ENCODE results near the gene INF2.
A peak's percentile ranks its signal among the peaks of the same experiment; 100 is the strongest.

INF2 gene

DNA sequence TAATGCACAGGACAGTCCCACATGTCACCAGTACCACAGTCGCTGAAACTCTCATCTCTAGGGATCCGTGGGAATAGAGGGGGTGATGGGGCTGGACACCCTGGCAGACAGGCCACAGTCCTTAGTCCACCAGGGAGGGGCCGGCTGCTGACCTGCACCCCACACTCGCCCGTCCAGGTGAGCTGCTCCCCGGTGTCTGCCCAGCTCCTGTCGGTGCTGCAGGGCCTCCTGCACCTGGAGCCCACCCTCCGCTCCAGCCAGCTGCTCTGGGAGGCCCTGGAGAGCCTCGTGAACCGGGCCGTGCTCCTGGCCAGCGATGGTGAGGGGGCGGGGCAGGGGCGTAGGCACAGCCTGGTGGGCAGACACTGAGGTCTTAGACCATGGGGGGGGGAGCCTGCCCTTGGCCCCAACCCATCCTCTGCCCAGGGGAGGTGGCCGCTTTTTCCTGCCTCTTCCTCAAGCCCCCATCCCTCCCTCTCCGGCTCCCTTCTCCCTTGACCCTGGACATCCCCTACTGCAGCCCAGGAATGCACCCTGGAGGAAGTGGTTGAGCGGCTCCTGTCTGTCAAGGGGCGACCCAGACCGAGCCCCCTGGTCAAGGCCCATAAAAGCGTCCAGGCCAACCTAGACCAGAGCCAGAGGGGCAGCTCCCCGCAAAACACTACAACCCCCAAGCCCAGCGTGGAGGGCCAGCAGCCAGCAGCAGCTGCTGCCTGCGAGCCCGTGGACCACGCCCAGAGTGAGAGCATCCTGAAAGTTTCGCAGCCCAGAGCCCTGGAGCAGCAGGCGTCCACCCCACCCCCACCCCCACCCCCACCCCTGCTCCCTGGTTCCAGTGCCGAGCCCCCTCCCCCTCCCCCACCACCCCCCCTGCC lies 17.6 kb downstream of the INF2 start:
- no peak overlapping the region for H3K4me3 Mint-ChIP-seq
- no peaks in the 10 kb centered on the region for H3K4me1 Mint-ChIP-seq
- H3K9me3 Mint-ChIP-seq: no peaks in the 10 kb centered on the region
- peaks cover 8% of the 10 kb centered on the region for H3K36me3 Mint-ChIP-seq (ENCODE audit: low read depth)
- H3K27me3 Mint-ChIP-seq: no peaks in the 10 kb centered on the region
- H3K27ac Mint-ChIP-seq: no peak overlapping the region
- no peak for ATAC-seq
- DNase-seq: no peak

DNA sequence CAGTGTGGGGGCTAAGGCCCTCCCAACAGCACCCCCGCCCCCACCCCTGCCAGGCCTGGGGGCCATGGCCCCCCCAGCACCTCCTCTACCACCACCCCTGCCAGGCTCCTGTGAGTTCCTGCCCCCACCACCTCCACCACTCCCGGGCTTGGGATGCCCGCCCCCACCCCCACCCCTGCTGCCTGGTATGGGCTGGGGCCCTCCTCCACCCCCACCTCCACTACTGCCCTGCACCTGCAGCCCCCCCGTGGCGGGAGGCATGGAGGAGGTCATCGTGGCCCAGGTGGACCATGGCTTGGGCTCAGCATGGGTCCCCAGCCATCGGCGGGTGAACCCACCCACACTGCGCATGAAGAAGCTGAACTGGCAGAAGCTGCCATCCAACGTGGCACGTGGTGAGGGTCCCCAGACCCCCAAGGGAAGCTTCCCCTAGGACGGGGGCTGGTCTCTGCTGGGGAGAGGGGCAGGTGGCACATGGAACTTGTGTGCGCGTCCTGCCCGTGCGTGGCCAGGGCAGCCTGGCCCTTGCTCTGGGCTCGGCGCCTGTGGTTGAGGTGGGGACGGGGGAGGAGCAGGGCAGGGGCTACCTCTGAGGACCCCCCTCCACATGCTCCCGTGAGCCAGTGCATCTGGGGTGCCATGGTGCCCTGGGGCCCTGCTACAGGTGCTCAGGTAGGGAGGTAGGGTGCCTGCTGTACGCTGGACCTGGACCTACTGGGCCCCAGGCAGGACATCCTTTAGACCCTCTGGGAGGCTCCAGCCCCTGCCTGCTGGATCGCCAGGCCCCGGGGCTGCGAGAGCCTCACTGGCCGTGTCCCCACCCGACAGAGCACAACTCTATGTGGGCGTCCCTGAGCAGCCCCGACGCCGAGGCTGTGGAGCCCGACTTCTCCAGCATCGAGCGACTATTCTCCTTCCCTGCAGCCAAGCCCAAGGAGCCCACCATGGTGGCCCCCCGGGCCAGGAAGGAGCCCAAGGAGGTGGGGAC lies 18.5 kb downstream of the INF2 start:
- Mint-ChIP-seq H3K4me1 (no peaks in the 10 kb centered on the region), H3K9me3 (no peaks in the 10 kb centered on the region), H3K36me3 (ENCODE audit: low read depth) (peaks cover 8% of the 10 kb centered on the region), H3K4me3 (no peak overlapping the region), H3K27me3 (no peaks in the 10 kb centered on the region), H3K27ac (no peak overlapping the region)
- ATAC-seq (no peak), DNase-seq (no peak)

DNA sequence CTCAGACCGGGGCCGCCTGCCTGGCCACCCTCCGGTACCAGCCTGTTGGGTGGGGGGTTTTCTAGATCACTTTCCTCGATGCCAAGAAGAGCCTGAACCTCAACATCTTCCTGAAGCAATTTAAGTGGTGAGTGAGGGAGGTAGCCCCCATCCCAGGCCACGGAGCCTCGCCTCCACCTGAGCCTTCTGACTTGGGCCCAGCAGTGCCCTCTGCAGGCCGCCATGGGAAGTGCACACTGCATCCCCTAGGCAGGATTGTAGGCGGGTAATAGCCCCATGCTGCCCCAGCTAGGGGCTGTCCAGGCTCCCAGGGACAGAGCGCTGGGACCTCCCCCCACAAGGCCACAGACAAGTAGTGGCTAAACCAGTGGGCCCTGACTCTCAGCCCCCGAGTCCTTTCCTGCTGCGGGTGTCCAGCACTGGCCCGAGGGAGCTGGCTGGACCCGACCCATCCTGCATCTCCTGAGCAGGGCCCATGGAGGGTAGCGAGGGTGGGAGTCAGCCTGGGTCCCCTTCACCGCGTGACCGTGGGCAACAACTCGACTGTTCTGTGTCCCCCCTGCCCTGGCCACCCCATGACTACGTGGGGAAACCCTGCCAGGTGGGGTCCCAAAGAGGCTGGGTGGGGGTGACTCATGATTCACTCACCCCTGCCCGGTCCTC lies 19.3 kb downstream of the INF2 start:
- Mint-ChIP-seq H3K9me3 (no peaks in the 10 kb centered on the region), H3K27me3 (no peaks in the 10 kb centered on the region), H3K4me3 (no peak overlapping the region), H3K4me1 (no peaks in the 10 kb centered on the region), H3K27ac (no peak overlapping the region), H3K36me3 (ENCODE audit: low read depth) (peaks cover 6% of the 10 kb centered on the region)
- ATAC-seq: peak; percentile 64
- peak; percentile 78 for DNase-seq

DNA sequence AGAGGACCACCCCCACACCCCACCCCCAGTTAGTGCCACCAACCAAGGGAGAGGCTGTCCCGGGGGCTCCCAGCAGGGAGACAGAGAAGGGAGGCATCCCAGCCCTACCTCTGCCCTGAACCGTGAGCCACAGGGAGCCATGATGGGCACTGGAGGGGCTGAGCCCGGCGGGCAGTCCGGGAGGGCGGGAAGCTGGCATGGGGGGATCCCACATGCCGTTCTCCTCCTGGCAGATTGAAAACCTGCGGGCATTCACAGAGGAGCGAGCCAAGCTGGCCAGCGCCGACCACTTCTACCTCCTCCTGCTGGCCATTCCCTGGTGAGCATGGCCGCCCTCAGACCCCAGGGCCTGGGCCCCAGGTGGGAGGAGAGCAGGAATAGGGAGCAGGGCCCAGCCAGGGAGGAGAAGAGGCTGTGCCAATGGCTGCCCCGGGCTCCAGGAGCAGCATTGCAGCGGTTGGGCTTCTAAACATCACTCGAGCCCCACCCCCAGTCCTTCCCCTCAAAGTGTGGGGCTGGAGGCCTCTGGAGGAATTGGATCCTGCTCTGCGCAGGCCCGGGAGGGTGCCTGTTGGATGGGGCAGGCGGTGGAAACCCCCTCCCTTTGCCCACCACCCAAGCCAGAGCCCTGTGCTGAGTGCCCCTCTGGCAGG lies 20.1 kb downstream of the INF2 start:
- H3K4me1 Mint-ChIP-seq: no peaks in the 10 kb centered on the region
- H3K36me3 Mint-ChIP-seq (ENCODE audit: low read depth): peaks cover 4% of the 10 kb centered on the region
- no peaks in the 10 kb centered on the region for H3K27me3 Mint-ChIP-seq
- H3K9me3 Mint-ChIP-seq: no peaks in the 10 kb centered on the region
- ATAC-seq: no peak
- H3K27ac Mint-ChIP-seq: no peak overlapping the region
- DNase-seq: no peak
- no peak overlapping the region for H3K4me3 Mint-ChIP-seq

DNA sequence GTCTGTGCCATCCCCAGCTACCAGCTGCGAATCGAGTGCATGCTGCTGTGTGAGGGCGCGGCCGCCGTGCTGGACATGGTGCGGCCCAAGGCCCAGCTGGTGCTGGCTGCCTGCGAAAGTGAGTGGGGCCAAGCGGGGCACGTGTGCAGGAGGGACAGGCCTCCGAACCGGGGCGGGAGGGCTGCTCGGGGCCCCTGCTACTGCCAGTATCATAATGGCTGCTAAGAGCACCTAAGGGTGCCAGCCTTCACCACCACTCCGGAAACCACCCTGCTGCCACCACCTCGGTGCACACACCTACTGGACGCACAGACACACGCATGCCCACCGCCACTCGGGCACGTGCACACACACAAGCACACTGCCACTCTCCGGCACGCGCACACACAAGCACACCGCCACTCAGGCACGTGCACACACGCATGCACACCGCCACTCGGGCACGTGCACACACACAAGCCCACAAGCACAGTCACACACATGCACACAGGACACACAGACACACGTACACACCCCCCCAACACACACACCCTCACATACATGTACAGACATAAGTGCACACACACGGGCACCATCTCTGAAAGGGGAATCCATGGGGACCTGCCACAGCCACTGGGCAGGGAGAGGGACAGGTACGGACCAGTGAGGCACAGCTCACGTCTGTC lies 20.8 kb downstream of the INF2 start:
- DNase-seq (no peak), ATAC-seq (no peak)
- H3K27me3 Mint-ChIP-seq: no peaks in the 10 kb centered on the region
- no peak overlapping the region for H3K4me3 Mint-ChIP-seq
- H3K36me3 Mint-ChIP-seq (ENCODE audit: low read depth): peaks cover 4% of the 10 kb centered on the region
- no peak overlapping the region for H3K27ac Mint-ChIP-seq
- H3K9me3 Mint-ChIP-seq: no peaks in the 10 kb centered on the region
- H3K4me1 Mint-ChIP-seq: no peaks in the 10 kb centered on the region

DNA sequence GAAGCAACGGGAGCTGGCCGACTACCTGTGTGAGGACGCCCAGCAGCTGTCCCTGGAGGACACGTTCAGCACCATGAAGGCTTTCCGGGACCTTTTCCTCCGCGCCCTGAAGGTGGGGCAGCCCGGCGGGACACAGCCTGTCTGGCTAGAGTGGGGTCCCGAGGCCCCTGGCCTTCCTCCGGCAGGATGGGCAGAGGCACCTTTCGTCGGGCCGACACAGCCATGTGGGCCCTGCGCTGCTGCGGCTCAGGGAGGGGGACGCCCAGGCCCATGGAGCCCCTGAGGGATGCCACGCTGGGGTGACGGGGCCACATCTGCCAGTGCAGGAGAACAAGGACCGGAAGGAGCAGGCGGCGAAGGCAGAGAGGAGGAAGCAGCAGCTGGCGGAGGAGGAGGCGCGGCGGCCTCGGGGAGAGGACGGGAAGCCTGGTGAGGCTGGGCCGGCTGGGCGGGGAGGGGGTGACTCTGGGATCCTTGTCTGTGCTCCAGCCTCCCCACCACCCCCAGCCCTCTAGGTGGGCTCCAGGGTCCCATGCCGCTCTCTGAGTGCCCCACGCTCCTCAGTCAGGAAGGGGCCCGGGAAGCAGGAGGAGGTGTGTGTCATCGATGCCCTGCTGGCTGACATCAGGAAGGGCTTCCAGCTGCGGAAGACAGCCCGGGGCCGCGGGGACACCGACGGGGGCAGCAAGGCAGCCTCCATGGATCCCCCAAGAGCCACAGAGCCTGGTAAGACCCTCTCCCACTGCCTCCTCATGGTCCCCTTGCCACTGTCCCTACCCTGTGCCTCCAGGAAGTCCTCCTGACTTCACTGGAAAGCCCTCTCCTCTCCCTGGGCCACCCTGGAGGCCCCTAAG lies 23.7 kb downstream of the INF2 start:
- Mint-ChIP-seq H3K27me3 (no peaks in the 10 kb centered on the region), H3K9me3 (no peaks in the 10 kb centered on the region), H3K27ac (no peak overlapping the region), H3K4me3 (no peak overlapping the region), H3K36me3 (ENCODE audit: low read depth) (peaks cover 5% of the 10 kb centered on the region), H3K4me1 (no peaks in the 10 kb centered on the region)
- no peak for DNase-seq
- no peak for ATAC-seq

DNA sequence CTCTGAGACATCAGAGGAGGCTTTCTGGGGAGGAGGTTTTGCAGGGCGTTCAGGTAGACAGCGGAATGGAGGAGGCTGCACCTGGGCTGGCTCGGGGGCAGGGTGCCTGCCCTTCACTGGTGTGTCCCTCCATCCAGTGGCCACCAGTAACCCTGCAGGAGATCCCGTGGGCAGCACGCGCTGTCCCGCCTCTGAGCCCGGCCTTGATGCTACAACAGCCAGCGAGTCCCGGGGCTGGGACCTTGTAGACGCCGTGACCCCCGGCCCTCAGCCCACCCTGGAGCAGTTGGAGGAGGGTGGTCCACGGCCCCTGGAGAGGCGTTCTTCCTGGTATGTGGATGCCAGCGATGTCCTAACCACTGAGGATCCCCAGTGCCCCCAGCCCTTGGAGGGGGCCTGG lies 24.6 kb downstream of the INF2 start:
- peaks cover 5% of the 10 kb centered on the region for H3K36me3 Mint-ChIP-seq (ENCODE audit: low read depth)
- no peak for DNase-seq
- H3K4me3 Mint-ChIP-seq: no peak overlapping the region
- no peaks in the 10 kb centered on the region for H3K27me3 Mint-ChIP-seq
- no peak for ATAC-seq
- no peak overlapping the region for H3K27ac Mint-ChIP-seq
- no peaks in the 10 kb centered on the region for H3K9me3 Mint-ChIP-seq
- no peaks in the 10 kb centered on the region for H3K4me1 Mint-ChIP-seq

DNA sequence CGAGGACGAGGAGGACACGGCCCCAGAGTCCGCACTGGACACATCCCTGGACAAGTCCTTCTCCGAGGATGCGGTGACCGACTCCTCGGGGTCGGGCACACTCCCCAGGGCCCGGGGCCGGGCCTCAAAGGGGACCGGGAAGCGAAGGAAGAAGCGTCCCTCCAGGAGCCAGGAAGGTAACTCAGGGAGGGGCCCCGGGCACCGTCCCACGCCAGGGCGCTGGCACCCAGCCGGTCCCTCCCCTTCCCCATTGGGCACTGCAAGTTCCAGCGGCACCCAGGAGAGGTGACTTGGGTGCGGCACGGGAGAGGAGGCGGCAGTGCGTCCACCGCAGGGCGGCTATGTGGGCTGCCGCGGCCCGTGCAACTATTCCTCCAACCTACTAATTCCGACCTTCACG lies 25.3 kb downstream of the INF2 start:
- Mint-ChIP-seq H3K36me3 (ENCODE audit: low read depth) (peaks cover 5% of the 10 kb centered on the region), H3K4me1 (no peaks in the 10 kb centered on the region), H3K27ac (no peak overlapping the region), H3K9me3 (no peaks in the 10 kb centered on the region), H3K27me3 (no peaks in the 10 kb centered on the region), H3K4me3 (no peak overlapping the region)
- no peak for DNase-seq
- no peak for ATAC-seq

DNA sequence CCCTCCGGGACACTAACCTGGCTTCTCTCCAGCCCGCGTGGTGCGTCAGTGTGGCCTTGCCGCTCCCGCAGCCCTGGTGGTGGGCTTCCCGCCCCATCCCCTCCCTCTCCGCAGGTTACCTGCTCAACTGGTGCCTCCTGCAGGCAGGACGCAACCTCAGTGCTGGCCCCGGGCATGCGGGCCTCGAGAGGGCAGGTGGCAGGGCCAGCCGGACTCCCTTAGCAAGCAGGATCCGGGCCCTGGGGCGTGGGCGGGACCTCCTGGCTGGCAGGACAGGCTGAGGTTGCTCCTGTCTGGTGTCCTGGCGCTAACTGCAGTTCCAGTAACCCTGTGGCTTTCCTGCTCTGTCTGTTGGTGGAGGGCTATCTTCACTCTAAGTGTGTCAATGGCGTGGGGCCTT lies 26.0 kb downstream of the INF2 start:
- Mint-ChIP-seq H3K27ac (no peak overlapping the region), H3K9me3 (no peaks in the 10 kb centered on the region), H3K36me3 (ENCODE audit: low read depth) (peaks cover 2% of the 10 kb centered on the region), H3K27me3 (no peaks in the 10 kb centered on the region), H3K4me1 (no peaks in the 10 kb centered on the region), H3K4me3 (no peak overlapping the region)
- no peak for DNase-seq
- no peak for ATAC-seq

DNA sequence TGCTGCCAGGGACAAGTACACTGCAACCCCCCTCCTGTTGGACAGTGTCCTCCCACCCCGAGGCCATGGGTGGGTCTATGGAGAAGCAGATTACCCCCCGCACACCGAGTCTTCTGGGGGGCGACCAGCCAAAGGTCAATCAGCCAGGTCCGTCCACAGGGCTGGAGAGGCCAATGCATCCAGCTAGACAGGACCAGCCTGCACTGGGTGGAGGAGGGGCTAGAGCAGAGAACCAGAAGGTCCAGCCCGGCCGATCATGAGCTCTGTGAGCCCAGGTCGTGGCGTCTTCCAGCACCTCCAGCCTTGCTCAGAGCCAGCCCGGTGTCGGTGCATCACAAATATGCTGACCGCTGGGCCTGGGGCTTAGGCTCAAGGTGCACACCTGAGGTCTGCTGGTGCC lies 26.5 kb downstream of the INF2 start:
- Mint-ChIP-seq H3K36me3 (ENCODE audit: low read depth) (peaks cover 1% of the 10 kb centered on the region), H3K4me1 (no peaks in the 10 kb centered on the region), H3K27ac (no peak overlapping the region), H3K9me3 (no peaks in the 10 kb centered on the region), H3K4me3 (no peak overlapping the region), H3K27me3 (no peaks in the 10 kb centered on the region)
- ATAC-seq (no peak), DNase-seq (no peak)

DNA sequence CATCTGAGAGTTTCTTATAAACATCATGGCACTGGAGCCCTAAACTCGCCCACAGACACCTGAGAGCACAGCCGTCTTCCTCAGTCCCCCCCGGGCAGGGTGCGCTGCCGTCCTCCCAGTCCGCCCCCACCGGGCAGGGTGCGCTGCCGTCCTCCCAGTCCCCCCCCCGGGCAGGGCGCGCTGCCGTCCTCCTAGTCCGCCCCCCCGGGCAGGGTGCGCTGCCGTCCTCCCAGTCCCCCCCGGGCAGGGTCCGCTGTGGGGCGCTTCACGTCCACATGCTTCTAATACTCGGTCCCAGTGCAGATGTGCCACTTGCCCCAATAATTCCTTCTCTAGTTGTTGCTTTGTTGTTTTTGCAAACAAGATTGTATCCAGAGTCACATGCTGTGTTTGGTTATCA lies 27.7 kb downstream of the INF2 start:
- no peaks in the 10 kb centered on the region for H3K9me3 Mint-ChIP-seq
- H3K4me1 Mint-ChIP-seq: no peaks in the 10 kb centered on the region
- ATAC-seq: no peak
- no peak overlapping the region for H3K27ac Mint-ChIP-seq
- H3K4me3 Mint-ChIP-seq: no peak overlapping the region
- peaks cover 1% of the 10 kb centered on the region for H3K36me3 Mint-ChIP-seq (ENCODE audit: low read depth)
- DNase-seq: no peak
- no peaks in the 10 kb centered on the region for H3K27me3 Mint-ChIP-seq

DNA sequence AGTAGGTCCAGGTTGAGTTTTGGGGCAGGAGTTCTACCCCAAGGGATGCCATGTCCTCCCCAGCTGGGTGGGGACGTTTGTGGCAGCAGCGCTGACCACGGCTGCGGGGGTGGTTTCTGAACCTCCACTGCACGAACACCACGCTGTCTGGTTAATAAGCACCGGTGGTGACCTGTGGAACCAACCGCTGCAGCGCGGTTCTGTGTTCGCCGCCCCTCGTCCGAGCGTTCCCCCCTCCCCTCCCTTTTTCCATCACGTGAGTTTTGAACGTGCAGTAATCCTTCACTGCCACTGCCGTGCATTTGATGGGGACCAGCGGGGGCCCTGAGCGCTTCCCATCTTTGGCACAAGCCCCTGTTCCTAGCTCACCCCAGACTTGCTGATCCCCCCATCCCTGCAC lies 28.2 kb downstream of the INF2 start:
- Mint-ChIP-seq H3K27ac (no peak overlapping the region), H3K36me3 (ENCODE audit: low read depth) (peaks cover 1% of the 10 kb centered on the region), H3K4me3 (no peak overlapping the region), H3K27me3 (no peaks in the 10 kb centered on the region), H3K9me3 (no peaks in the 10 kb centered on the region), H3K4me1 (no peaks in the 10 kb centered on the region)
- no peak for DNase-seq
- no peak for ATAC-seq

DNA sequence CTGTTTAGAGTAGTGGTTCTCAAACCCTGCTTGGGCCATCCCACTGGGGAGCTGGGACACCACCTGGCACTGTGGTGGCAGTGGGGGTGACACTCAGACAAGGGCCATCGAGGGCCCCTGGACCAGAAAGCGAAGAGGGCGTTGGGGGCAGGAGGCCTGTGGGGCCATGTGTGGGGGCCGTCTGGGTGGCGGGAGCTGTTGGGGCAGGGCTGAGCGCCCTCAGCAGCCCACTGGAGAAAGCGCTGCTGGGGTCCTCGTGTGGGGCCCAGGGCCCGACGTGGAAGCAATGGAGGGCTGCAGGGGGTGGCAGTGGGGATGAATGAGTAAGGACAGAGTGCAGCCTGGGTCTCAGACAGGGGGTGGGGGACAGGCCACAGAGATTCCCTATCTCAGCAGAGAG lies 28.7 kb downstream of the INF2 start:
- H3K27me3 Mint-ChIP-seq: no peaks in the 10 kb centered on the region
- no peak for DNase-seq
- no peak overlapping the region for H3K4me3 Mint-ChIP-seq
- no peak overlapping the region for H3K27ac Mint-ChIP-seq
- H3K36me3 Mint-ChIP-seq (ENCODE audit: low read depth): peaks cover 1% of the 10 kb centered on the region
- H3K9me3 Mint-ChIP-seq: no peaks in the 10 kb centered on the region
- no peaks in the 10 kb centered on the region for H3K4me1 Mint-ChIP-seq
- ATAC-seq: no peak

Data from activated naive CD8-positive, alpha-beta T cell treated with anti-CD3 and anti-CD28 coated beads, Interleukin-2, amount 50 U/mL, for 24 hours (primary cell).